MM.1S (cell line): Measurements from ENCODE around the gene KRT8.

ENCODE experiments used
- CTCF ChIP-seq: fragments of 300-600 bp; sonication (generic); IDR thresholded peaks from 2 replicates; pipeline ENCODE4 v1.5.1; 2016; ENCODE audit warnings: antibody characterized with exemption, low read length, mixed read lengths
- EZH2phosphoT487 ChIP-seq: fragments of 300-600 bp; sonication (generic); IDR thresholded peaks from 2 replicates; pipeline ENCODE4 v1.6.1; 2018; ENCODE audit warnings: antibody characterized with exemption, low read length

GRCh38 chr12:52946797-52947547 lies 42.1 kb upstream of the KRT8 start:
- no peak for TF ChIP-seq CTCF
- TF ChIP-seq EZH2phosphoT487, result no peak
